PC-3 (cell line): ENCODE results near the gene IL1RN.

Experiments used
- CTCF ChIP-seq: fragments of 300-600 bp; sonication (generic); conservative IDR thresholded peaks from 2 replicates; pipeline ENCODE4 v1.5.1; 2017; ENCODE audit warnings: antibody characterized with exemption, low read depth, mild to moderate bottlenecking, low read length
- EZH2 ChIP-seq: fragments of 300-600 bp; sonication (generic); IDR thresholded peaks from one replicate; pipeline ENCODE4 v1.6.1; 2017; ENCODE audit warnings: antibody characterized with exemption, mild to moderate bottlenecking, low read length; ENCODE audit not compliant: unreplicated experiment
- EZH2phosphoT487 ChIP-seq: fragments of 300-600 bp; sonication (generic); IDR thresholded peaks from 2 replicates; pipeline ENCODE4 v1.6.1; 2018; ENCODE audit warnings: mild to moderate bottlenecking, antibody characterized with exemption, low read length, borderline replicate concordance

- TF ChIP-seq EZH2, result no peak
- TF ChIP-seq CTCF, result no peak
- TF ChIP-seq EZH2phosphoT487, result no peak
These were observed 9.1 kb upstream of the IL1RN start for GRCh38 chr2:113118263-113118657.
